Panc1 (cell line): Measurements from ENCODE around the gene GSC.

Experiments
- CTCF ChIP-seq: fragments of 450-650 bp; IDR thresholded peaks from 2 replicates; pipeline ENCODE4 v1.5.1; 2017; ENCODE audit warnings: mild to moderate bottlenecking
- POLR2AphosphoS5 ChIP-seq: IDR thresholded peaks from 2 replicates; pipeline ENCODE4 v1.6.1; 2012; ENCODE audit warnings: mild to moderate bottlenecking, low read depth, low read length, moderate library complexity
- REST ChIP-seq, 2 experiments: IDR thresholded peaks; 2 replicates each; pipeline ENCODE4 v1.6.1; 2011 to 2012; ENCODE audit warnings: low read depth in 2 of 2, control low read depth in 1 of 2, low read length in 1 of 2, mild to moderate bottlenecking in 1 of 2, moderate library complexity in 1 of 2; ENCODE audit not compliant: insufficient read depth in 1 of 2

DNA sequence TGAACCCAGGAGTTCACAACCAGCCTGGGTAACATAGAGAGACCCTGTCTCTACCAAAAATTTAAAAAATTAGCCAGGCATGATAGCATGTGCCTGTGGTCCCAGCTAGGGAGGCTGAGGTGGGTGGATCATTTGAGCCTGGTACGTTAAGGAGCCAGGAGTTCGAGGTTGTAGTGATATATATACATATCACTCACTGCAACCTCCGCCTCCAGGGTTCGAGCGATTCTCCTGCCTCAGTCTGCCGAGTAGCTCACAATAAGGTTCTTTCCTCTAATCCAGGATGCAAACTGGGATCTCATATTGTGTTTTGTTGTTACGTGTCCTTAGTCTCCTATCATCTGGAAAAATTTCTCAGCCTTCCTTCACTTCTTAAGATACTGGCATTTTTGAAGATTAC is 24.0 kb upstream of the GSC start:
- TF ChIP-seq CTCF, result no peak
- TF ChIP-seq REST (IDR thresholded peaks at IDR 0.05; ENCODE audit: insufficient read depth in 1 of 2, low read depth in 2 of 2, low read length in 1 of 2), result no peak
- TF ChIP-seq POLR2AphosphoS5, result no peak
